SK-N-SH (cell line): ENCODE measurements around the gene PPP1R10.

Experiments used
- MXI1 ChIP-seq: IDR thresholded peaks from 2 replicates; pipeline ENCODE4 v1.6.1; 2012; ENCODE audit warnings: mild to moderate bottlenecking, low read depth, low read length, improper control_type of control experiment
- RAD21 ChIP-seq: IDR thresholded peaks from 2 replicates; pipeline ENCODE4 v1.6.1; 2012; ENCODE audit warnings: mild to moderate bottlenecking, low read length
- REST ChIP-seq: IDR thresholded peaks from 2 replicates; pipeline ENCODE4 v1.6.1; 2012; ENCODE audit warnings: mild to moderate bottlenecking, low read depth, low read length, moderate library complexity

GRCh38 chr6:30618270-30618797 is 1.3 kb upstream of the PPP1R10 start:
- TF ChIP-seq RAD21 (no peak), MXI1 (no peak), REST (no peak)
